Measurements from ENCODE around the gene NR2E1.

Gene NR2E1

DNA sequence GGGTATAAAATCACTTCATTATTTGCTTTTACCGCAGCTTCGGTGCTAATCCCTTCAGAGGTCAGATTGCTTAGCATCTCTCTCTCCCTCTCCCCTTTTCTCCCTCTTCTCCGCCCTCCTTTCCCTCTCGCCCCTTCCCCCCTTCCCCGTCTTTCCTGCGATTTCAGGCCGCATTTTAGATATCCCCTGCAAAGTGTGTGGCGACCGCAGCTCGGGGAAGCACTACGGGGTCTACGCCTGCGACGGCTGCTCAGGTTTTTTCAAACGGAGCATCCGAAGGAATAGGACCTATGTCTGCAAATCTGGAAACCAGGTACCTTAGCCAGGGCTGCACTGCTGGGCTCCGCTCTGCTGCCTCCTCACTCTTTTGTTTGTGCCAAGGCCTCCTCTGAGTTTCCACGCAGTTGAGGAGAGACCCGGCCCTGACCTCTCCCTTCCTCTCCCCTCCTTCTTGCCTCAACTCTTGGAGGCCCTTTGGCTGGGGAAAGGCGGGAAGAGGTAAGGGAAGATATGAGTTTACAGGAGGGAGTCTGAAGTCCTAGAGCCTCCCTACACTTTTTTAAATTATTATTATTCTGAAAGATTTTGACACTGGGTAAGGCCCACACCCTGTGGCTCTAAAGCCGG lies 5.6 kb downstream of the NR2E1 start:
- DNase-seq (ENCODE audit: low spot score): no peak

DNA sequence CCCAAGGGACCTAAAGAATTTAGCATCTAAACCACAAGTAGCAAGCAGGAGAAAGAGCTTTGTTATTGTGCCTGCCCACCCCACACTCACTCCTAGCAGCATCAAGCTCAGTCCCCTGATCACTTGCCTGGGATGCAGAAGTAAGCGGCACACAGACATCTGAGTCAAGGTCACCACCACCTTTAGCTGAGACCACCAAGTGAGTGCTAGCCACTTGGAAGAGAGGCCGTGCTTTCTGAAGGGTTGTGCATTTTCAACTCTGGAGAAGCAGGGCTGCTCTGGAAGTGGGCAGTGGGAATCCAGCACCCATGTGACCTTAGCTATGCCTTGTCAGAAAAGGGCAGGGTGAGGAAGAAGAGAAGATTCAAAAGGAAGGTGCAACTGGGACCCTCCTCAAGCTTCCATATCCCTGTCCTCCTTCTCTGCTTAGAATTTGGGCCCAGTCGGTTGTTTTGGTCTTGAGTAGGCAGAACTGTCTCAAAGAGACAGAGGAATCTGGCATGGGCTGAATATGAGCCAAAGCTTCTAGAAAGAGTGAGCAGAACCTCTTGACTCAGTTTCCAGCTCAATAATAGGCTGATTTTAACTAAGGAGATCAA lies 6.2 kb downstream of the NR2E1 start:
- no peak for DNase-seq (ENCODE audit: low spot score)

DNA sequence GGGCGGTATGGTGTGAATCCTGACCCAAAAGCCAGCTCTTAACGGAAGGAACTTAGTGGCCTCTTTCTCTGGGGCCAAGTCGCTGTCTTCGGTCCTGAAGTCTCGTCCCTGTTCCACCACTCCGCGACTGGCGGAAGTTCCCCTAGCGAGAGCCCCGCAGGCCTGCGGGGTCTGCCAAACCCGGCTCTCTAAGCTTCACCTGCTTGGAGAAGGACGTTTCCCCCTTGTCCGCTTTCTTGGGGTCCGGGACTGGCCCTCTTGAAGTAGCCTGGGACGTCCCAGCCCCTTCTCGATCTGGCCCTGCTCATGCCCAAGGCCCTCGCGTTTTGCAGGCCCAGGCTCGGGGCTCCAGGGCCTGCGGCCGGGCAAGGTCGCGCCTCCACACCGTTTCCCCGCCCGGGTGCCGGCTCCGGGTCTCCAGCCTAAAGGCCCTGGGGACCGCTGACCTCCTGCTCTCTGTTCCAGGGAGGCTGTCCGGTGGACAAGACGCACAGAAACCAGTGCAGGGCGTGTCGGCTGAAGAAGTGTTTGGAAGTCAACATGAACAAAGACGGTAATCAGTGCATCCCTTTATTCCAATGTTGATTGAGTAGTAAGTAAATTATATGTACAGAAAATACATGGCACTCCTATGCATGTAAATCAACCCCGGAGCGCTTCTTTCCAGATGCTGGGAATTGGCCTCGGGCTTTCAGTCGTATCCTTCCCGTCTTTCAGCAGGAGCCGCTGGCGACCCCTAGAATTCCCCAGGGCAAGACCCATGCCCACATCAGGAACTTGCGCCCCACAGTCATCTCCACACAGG lies 8.8 kb downstream of the NR2E1 start:
- DNase-seq (ENCODE audit: low spot score): no peak

DNA sequence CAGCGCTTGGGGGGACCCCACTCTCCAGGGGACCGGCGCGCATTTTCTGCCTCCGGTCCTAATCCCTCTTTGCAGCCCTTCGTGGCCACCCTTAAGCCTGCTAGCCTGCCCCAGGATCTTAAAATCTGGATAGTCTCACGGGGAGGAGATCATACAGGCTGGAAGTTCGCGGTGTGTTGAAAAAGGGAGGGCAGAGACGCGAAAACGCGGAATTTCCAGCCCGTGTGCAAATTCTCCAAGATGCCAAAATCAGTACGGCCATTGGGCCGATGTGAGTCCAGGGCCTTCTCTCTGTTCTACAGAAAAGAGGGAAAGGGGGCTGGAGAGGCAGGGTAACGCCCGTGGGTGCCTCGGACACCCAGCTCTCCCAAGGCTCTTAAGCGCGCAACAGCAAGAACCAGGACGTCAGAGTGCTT lies 9.4 kb downstream of the NR2E1 start:
- DNase-seq (ENCODE audit: low spot score): no peak

DNA sequence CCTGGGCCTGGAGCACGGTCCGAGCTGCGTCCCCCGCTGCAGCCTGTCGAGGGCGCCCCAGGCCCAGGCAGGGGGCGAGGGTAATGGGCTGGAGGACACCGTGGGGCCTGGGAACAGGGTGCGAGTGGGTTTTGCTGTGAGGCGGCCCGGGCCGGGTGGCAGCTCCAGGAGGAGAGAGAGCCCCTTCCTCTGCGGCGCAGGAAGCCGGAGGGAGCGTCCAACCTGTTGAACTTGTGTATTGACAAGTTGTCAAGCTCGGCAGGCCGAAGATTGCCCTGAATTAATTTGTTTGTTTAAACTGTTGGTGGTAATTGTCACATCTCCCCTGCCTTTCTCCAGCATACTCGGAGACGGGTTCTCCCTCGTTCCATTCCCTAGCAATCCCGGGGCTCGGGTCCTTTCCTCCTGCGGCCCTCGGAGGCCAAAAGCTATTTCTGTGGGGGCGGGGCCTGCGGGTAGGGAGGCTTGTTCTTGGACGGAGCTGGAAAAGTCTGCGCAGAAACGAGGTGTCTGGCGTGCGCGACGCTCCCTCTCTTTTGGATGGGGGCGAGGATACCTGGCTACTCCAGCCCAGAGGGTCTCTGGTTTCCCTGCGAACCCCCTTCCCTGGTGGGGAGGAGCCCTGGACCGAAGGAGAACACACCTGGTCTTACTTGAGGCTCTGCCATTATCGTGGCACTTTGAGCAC lies 9.9 kb downstream of the NR2E1 start:
- DNase-seq (ENCODE audit: low spot score): no peak

DNA sequence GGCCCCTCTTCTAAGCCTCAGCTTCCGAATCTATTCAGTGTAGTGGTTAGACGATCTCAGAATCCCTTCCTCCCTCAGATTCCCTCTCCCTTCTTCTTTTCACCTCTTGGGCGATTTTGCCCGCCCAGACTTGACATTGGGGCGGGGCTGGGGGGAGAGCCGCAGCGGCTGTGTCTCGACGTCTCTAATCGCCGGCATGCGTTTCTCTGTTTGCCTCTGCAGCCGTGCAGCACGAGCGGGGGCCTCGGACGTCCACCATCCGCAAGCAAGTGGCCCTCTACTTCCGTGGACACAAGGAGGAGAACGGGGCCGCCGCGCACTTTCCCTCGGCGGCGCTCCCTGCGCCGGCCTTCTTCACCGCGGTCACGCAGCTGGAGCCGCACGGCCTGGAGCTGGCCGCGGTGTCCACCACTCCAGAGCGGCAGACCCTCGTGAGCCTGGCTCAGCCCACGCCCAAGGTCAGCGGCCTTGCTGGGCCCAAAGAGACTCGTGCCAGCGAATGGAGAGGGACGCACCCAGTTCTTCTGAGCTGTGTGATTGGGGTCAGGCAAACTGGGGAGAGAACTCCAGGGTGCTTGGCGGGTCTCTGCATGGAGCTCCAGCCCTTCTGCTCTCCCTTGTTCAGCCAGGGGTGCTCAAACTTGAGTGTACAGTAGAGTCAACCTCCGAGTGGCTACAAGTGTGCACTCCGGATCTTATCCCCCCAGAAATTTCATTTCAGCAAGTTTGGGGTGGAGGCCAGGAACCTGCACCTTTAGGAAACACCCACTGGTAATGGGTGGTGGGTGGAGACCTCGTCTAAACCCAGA lies 10.7 kb downstream of the NR2E1 start:
- no peak for DNase-seq (ENCODE audit: low spot score)

DNA sequence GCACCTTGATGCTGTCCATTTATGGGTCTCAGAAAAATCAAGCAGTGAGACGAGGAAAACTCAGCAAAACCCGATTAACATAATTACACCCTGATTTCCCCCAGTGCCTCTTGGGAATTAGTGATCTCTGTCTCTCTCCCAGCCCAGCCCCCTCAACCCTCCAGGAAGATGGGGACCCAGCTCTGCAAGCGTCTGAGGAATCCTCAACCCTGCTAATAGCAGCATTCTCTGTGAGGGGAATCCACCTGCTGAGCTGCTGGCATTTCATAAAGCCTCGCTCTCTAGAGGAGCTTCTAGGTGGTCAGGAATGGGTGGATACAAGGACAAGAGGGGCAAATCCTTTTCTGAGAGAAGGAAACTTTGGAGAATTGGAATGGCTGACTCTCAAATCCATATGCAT lies 13.9 kb downstream of the NR2E1 start:
- DNase-seq (ENCODE audit: low spot score): no peak

DNA sequence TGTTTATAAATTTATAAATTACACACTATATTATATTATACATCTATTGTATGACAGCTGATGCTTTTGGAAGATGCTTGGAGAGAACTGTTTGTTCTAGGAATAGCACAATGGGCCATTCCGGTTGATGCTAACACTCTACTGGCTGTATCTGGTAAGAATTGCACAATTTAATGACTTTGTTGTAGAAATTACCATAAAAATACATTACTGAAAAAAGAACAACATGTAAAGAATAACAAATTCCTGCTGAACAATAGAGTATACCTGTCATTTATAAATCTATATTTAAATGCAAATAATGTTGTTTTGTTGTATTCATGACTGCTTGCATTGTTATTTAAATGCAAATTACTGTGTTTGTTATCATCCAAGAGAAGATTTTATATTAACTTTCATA lies 14.4 kb downstream of the NR2E1 start:
- DNase-seq (ENCODE audit: low spot score): no peak

DNA sequence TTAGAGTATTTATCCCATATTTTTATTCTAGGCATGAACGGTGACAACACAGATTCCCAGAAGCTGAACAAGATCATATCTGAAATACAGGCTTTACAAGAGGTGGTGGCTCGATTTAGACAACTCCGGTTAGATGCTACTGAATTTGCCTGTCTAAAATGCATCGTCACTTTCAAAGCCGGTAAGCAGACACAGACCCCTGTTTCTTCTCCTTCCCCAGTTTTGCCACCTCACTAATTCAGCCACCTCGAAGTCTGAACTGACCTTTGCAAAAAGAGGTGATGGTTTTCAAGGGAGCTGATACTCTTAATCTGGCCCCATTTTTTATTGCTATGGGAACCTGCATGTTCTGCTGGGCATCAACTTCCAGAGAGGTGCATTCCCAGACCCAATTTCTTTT lies 15.0 kb downstream of the NR2E1 start:
- no peak for DNase-seq (ENCODE audit: low spot score)

DNA sequence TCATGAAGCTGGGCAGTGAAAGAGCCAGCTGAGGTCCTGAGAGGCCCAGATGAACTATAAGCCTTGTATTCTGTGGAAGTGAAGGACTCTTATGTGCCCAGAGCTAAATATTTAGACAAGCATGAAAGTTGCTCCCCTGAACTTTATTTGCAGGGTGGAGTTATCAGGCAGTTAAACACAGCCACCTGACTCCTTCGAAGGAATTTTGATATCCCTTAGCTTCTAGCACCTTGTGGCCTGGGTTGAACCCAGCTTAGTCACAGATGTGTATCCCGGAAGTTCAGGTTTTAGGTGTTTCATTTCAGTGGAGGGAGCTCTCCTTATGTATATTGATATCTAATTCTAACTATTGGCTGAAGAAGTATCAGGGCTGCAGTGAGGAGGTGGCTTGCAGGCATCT lies 20.4 kb downstream of the NR2E1 start:
- DNase-seq (ENCODE audit: low spot score): no peak

DNA sequence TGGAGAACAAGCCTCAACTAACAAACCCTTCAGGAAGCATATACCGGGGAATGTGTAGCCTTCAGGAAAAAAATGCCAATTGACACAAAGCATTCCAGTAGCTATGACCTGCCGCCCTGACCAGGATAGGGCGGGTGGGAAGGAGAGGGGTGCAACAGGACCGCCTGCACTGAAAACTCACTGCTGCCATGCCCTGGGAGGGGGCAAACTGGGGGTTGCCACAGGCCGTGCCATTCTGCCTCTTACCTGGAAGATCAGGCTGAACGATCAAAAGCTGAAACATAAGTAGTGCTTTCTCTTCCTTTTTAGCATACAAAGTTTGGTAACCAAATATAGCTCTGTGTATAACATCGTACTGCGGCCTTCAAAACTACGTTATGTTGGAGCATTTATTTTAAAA lies 21.7 kb downstream of the NR2E1 start:
- DNase-seq (ENCODE audit: low spot score): no peak

DNA sequence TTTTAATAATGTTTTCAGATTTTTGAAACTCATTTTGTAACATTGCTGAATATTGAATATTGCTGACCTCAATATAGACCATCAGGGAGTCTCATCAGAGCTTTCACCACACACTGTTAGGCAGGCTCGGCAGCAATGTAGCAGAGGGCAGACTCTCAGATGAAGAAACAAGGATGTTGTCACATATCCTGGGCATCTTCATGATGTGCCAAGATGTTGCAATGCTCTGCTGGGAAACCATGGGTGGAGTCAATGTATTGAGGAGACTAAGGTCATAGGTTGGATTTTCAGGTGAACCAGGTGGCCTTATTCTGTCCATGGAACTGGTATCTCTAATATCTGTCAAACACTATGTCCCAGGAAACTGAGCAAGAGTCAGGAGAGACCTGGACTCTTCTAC lies 27.3 kb downstream of the NR2E1 start:
- no peak for DNase-seq (ENCODE audit: low spot score)

DNA sequence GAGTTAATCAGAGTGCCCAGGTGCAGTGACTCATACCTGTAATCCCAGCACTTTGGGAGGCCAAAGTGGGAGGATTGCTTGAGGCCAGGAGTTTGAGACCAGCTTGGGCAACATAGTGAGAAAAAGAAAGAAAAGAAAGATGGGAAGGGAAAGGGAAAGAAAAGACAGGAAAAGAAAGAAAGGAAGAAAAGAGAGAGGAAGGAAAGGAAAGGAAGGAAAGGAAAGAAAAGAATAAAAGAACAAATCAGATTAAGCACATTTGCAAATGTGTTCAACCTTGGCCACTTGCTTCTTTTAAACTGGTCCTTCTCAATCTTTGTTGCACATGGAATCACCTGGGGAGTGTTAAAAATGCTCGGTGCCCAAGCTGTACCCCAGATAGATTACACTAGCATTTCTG lies 28.0 kb downstream of the NR2E1 start:
- no peak for DNase-seq (ENCODE audit: low spot score)

DNA sequence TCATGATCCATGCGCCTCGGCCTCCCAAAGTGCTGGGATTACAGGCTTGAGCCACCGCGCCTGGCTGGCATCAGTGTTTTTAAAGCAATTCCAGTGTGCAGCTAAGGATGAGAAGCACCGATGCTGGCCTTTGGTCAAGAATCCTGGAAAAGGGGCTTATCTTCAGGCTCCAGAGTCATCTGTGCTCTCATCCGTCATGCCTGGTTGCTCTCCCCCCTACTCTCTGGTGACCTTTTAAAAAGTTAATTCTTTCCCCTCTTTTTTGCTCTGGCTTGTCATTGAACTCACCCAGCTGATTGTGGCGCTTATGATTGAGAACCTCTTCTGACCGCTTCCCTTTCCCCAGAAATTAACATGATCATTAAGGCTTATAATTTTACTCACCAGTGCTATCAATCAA lies 28.7 kb downstream of the NR2E1 start:
- DNase-seq (ENCODE audit: low spot score): no peak

DNA sequence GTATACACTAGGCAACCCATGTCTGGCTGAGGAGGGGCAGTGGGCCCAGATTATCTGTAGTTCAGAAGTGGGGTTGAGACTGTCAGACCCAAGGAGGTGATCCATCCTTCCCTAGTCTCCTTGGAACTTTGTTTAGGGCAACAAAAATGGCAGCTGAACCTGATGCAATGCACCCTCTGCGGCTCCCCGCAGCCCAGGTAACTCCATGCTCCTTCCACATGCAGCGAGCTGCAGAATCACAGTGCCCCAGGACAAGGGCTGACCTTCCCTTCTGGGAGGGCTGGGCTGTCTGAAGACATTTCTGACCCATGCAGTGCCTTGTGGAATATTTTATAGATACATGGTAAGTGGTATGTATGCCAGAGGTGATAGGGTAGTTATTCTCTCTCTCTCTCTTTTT lies 29.4 kb downstream of the NR2E1 start:
- DNase-seq (ENCODE audit: low spot score): no peak

DNA sequence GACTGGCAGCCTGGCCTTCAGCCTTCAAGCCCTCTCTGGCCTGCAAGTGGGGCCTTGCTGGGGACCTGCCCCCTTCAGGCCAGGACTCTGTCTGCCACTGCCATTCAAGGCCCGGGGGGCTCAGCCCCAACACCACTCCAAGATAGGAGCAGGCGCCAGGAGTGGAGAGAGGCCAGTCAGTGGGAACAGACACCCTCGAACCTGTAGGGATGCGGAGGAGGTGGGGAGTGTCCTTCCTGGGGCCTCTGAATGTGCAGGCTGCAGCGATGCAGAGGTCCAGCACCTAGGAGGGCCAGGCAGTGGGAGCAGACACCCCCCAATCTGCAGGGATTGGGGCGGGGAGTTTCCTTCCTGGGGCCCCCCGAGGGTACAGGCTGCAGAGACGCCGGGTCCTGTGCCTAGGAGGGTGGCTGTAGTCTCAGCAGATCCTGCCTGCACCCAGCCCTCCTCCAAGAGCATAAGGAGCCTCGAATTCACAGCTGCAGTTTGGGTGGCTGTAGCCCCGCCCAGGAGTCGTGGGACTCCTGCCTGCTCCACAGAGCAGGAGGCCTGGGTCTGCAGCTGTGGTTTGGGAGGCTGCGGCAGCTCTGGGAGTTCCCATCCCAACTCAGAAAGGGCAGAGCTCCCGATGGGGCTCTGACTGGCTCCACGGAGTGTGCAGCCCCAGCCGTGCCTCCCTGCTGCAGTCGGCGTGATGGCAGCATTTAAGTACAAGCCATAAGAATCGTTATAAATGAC lies 33.1 kb downstream of the NR2E1 start:
- DNase-seq (ENCODE audit: low spot score): no peak

DNA sequence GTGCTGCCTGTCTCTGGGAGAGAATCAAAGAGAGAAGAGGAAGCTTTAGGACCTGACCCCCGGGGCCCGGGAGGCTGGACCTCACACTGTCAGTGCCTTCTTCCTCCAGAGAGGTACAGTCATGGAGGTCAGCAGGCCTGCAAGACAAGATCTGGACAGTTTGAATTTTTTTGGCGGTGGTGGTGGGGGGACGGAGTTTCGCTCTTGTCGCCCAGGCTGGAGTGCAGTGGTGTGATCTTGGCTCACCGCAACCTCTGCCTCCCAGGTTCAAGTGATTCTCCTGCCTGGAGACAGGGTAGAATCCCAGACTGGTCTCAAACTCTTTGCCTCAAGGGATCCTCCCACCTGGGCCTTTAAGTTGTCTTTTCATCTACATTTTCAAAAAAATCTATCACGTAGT lies 34.4 kb downstream of the NR2E1 start:
- no peak for DNase-seq (ENCODE audit: low spot score)

DNA sequence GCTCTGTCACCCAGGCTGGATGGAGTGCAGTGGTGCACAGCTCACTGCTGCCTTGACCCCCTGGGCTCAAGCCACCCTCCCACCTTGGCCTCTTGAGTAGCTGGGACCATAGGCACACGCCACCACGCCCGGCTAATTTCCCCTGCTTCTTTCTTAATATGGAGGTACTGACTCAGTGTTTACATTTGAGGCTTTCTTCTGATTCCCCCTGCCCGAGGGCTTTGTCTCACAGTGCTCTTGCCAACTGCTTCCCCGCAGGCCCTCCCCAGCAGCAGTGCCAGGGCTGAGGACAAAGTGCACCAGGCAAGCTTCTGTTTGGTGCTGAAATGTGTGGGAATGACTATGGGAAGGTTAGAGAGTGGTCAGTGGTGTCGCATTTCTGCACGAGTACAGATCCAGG lies 34.8 kb downstream of the NR2E1 start:
- DNase-seq (ENCODE audit: low spot score): no peak

DNA sequence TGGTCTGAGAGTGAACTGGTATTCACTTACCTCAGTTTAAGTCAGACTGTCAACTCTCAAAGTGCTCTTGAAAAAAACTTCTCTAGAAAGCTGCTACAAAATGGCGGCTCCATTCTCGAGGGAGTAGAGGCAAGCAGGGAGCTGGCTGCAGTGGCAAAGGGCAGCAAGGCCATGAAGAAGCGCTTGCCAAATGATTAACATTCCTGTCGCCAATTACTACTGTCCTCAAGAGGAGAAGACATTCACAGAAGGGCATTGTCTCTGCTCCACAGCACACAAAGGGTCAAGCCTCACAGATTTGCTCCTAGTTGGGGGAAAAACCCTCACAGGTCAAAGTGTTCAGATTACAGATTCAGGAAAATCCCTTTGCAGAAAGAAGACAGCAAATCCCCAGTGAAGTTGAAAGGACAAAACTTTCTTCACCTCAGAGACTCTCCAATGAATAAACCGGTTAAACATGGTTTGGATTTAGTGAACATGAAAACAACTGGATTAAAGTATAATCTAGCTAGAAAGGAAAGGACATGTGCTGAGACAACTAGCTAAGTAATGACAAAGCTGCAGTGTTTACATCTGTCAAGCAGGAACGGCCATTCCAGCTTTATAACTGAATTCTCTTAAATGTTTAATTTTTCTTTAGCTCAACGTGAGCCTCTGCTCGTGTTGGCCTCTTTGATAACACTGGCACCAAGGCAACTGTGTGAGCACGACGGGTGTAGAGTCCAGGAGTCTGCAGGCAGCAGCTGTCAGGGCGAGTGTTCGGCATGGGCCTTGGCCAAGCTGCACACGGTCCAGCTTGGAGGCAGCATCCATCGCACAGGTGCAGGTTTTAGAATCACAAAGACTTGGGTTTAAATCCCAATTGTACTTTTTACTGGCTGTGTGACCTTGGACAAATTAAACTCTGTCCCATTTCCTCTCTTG lies 37.6 kb downstream of the NR2E1 start:
- DNase-seq (ENCODE audit: low spot score): no peak

DNA sequence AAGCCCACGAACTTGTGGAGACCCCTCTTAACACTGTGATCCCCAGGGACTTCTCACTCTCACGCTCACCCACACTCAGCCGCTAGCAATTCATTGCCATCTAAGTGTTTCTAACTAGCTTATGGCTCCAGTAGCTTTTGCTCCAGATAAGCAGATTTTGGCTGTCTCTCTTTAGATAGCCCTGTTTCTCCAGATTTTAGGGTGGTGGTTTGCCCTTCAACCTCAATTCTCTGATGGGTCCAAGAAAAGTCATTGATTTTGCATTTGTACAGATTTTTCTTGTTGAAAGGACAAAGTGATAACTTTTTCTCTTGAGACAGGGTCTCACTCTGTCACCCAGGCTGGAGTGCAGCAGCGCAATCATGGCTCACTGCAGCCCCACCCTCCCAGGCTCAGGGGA lies 41.2 kb downstream of the NR2E1 start:
- no peak for DNase-seq (ENCODE audit: low spot score)
